SH-SY5Y (cell line): ENCODE measurements around the gene ANKS3.

ENCODE experiments used
- GATA2 ChIP-seq: IDR thresholded peaks from 2 replicates; pipeline ENCODE4 v1.6.1; 2011; ENCODE audit warnings: mild to moderate bottlenecking, low read depth, low read length
- GATA3 ChIP-seq: IDR thresholded peaks from 2 replicates; pipeline ENCODE4 v1.6.1; 2011; ENCODE audit warnings: low read depth, mild to moderate bottlenecking, low read length, moderate library complexity

GRCh38 chr16:4660454-4661007 lies 73.5 kb downstream of the ANKS3 start:
- TF ChIP-seq GATA2 (no peak), GATA3 (no peak)
